OCI-LY1 (cell line): ENCODE data around the gene CHMP3.

Experiments used
- H2AFZ ChIP-seq: fragments of 200-600 bp; sonication (generic), shearing (Covaris generic); 2 replicates; pipeline ENCODE4 v1.6.0; 2014; ENCODE audit warnings: antibody characterized with exemption, mild to moderate bottlenecking, low read length
- H3F3A ChIP-seq: fragments of 200-600 bp; sonication (generic), shearing (Covaris generic); 2 replicates; pipeline ENCODE4 v1.6.0; 2014; ENCODE audit warnings: mild to moderate bottlenecking, antibody characterized with exemption, low read length, moderate library complexity; ENCODE audit not compliant: insufficient read depth
- H3K27ac ChIP-seq: fragments of 200-600 bp; sonication (generic); 2 replicates; pipeline ENCODE4 v1.5.1; 2014; ENCODE audit warnings: low read length, mixed run types, mild to moderate bottlenecking, low read depth; ENCODE audit not compliant: poor library complexity, severe bottlenecking
- H3K27me3 ChIP-seq: fragments of 200-600 bp; sonication (generic); 2 replicates; pipeline ENCODE4 v1.6.0; 2014; ENCODE audit warnings: antibody characterized with exemption, mild to moderate bottlenecking, low read length, moderate library complexity; ENCODE audit not compliant: insufficient read depth
- H3K36me3 ChIP-seq: fragments of 200-600 bp; sonication (generic); 2 replicates; pipeline ENCODE4 v1.6.1; 2014; ENCODE audit warnings: mild to moderate bottlenecking, antibody characterized with exemption, low read length, moderate library complexity, mixed read lengths; ENCODE audit not compliant: insufficient read depth
- H3K4me1 ChIP-seq: fragments of 200-600 bp; sonication (generic); 2 replicates; pipeline ENCODE4 v1.5.1; 2014; ENCODE audit warnings: mild to moderate bottlenecking, low read length, moderate library complexity; ENCODE audit not compliant: insufficient read depth, severe bottlenecking
- H3K4me2 ChIP-seq: fragments of 200-600 bp; sonication (generic), shearing (Covaris generic); 2 replicates; pipeline ENCODE4 v1.6.1; 2014; ENCODE audit warnings: low read length
- H3K4me3 ChIP-seq: fragments of 200-600 bp; sonication (generic); 2 replicates; pipeline ENCODE4 v1.5.1; 2014; ENCODE audit warnings: low read length, low read depth, mild to moderate bottlenecking, mixed read lengths; ENCODE audit not compliant: poor library complexity, severe bottlenecking
- H3K79me2 ChIP-seq: fragments of 200-600 bp; shearing (Covaris generic); 2 replicates; pipeline ENCODE4 v1.6.1; 2016; ENCODE audit warnings: mixed run types, low read length, mixed read lengths; ENCODE audit not compliant: insufficient read depth
- H3K9ac ChIP-seq: fragments of 200-600 bp; sonication (generic), shearing (Covaris generic); 2 replicates; pipeline ENCODE4 v1.6.1; 2014; ENCODE audit warnings: mild to moderate bottlenecking, low read length, mixed read lengths
- H3K9me2 ChIP-seq: fragments of 200-600 bp; sonication (generic), shearing (Covaris generic); 2 replicates; pipeline ENCODE4 v1.6.1; 2014; ENCODE audit warnings: low read depth, mild to moderate bottlenecking, low read length, mixed read lengths
- H3K9me3 ChIP-seq: fragments of 200-600 bp; shearing (Covaris generic); 2 replicates; pipeline ENCODE4 v1.6.1; 2014; ENCODE audit warnings: low read length, mixed read lengths
- H4K20me1 ChIP-seq: fragments of 200-600 bp; sonication (generic), shearing (Covaris generic); 2 replicates; pipeline ENCODE4 v1.6.0; 2016; ENCODE audit warnings: mild to moderate bottlenecking, low read length; ENCODE audit not compliant: insufficient read depth
- CTCF ChIP-seq: fragments of 200-600 bp; sonication (generic), shearing (Covaris generic); IDR thresholded peaks from 2 replicates; pipeline ENCODE4 v1.5.1; 2017; ENCODE audit warnings: mild to moderate bottlenecking, antibody characterized with exemption, low read length, moderate library complexity, mixed read lengths
- EZH2 ChIP-seq: fragments of 200-600 bp; sonication (generic), shearing (Covaris generic); IDR thresholded peaks from 2 replicates; pipeline ENCODE4 v1.8.0; 2017; ENCODE audit warnings: borderline replicate concordance, mixed run types, mild to moderate bottlenecking, antibody characterized with exemption, low read length, moderate library complexity, mixed read lengths

CHMP3 gene

GRCh38 chr2:86489542-86489941 lies 73.7 kb downstream of the CHMP3 start:
- no peak overlapping the region for H3K9ac ChIP-seq
- H2AFZ ChIP-seq: no peak overlapping the region
- H3K9me2 ChIP-seq: no peaks in the 10 kb centered on the region
- no peaks in the 10 kb centered on the region for H4K20me1 ChIP-seq
- no peak overlapping the region for H3K4me2 ChIP-seq
- no peaks in the 10 kb centered on the region for H3K79me2 ChIP-seq
- no peak overlapping the region for H3K27ac ChIP-seq
- no peak overlapping the region for H3K4me3 ChIP-seq
- H3F3A ChIP-seq: no peaks in the 10 kb centered on the region
- TF ChIP-seq EZH2: no peak
- no peak for TF ChIP-seq CTCF
- H3K4me1 ChIP-seq: no peaks in the 10 kb centered on the region
- H3K36me3 ChIP-seq: peaks cover 100% of the 10 kb centered on the region
- no peaks in the 10 kb centered on the region for H3K9me3 ChIP-seq
- H3K27me3 ChIP-seq: no peaks in the 10 kb centered on the region

- Histone ChIP-seq H3K4me2 (no peak overlapping the region), H2AFZ (no peak overlapping the region), H4K20me1 (no peaks in the 10 kb centered on the region), H3K36me3 (peaks cover 100% of the 10 kb centered on the region), H3K27me3 (no peaks in the 10 kb centered on the region), H3K9me2 (no peaks in the 10 kb centered on the region), H3K4me3 (no peak overlapping the region), H3K9ac (no peak overlapping the region), H3K9me3 (no peaks in the 10 kb centered on the region), H3K4me1 (no peaks in the 10 kb centered on the region), H3F3A (no peaks in the 10 kb centered on the region), H3K79me2 (no peaks in the 10 kb centered on the region), H3K27ac (no peak overlapping the region)
- no peak for TF ChIP-seq CTCF
- TF ChIP-seq EZH2: no peak
These were observed 74.5 kb downstream of the CHMP3 start for GRCh38 chr2:86488561-86489250.

GRCh38 chr2:86487062-86487461 lies 76.2 kb downstream of the CHMP3 start:
- no peak overlapping the region for H3K4me3 ChIP-seq
- H3K79me2 ChIP-seq: no peaks in the 10 kb centered on the region
- no peak overlapping the region for H3K9ac ChIP-seq
- H3K4me1 ChIP-seq: no peaks in the 10 kb centered on the region
- H2AFZ ChIP-seq: no peak overlapping the region
- H3K9me3 ChIP-seq: no peaks in the 10 kb centered on the region
- no peak overlapping the region for H3K4me2 ChIP-seq
- peaks cover 100% of the 10 kb centered on the region for H3K36me3 ChIP-seq
- TF ChIP-seq EZH2 (no peak), CTCF (no peak)
- H3K9me2 ChIP-seq: no peaks in the 10 kb centered on the region
- H3F3A ChIP-seq: no peaks in the 10 kb centered on the region
- H3K27ac ChIP-seq: no peak overlapping the region
- H4K20me1 ChIP-seq: no peaks in the 10 kb centered on the region
- H3K27me3 ChIP-seq: no peaks in the 10 kb centered on the region
